T-helper 1 cell treated with Interleukin-12 subunit alpha and Interleukin-12 subunit beta and Interleukin-4 antibody, amounts not matched to agents 30 μg/mL and 1 μg/mL, for 36 hours (primary cell): ENCODE data around the gene DAP.

Experiments
- H3K27ac Mint-ChIP-seq: one replicate; pipeline ENCODE4 v1.8.0; 2021; ENCODE audit warnings: mild to moderate bottlenecking, mixed read lengths
- H3K27me3 Mint-ChIP-seq: one replicate; pipeline ENCODE4 v1.8.0; 2021; ENCODE audit warnings: low read depth, mixed read lengths
- H3K36me3 Mint-ChIP-seq: one replicate; pipeline ENCODE4 v1.8.0; 2021; ENCODE audit warnings: low read depth, mixed read lengths
- H3K4me1 Mint-ChIP-seq: one replicate; pipeline ENCODE4 v1.8.0; 2021; ENCODE audit warnings: low read depth, mixed read lengths
- H3K4me3 Mint-ChIP-seq: one replicate; pipeline ENCODE4 v1.8.0; 2021; ENCODE audit warnings: mild to moderate bottlenecking, moderate library complexity, mixed read lengths
- H3K9me3 Mint-ChIP-seq: one replicate; pipeline ENCODE4 v1.8.0; 2021; ENCODE audit warnings: mixed read lengths

Gene DAP

GRCh38 chr5:10703676-10704075, 57.4 kb downstream of the DAP start:
- no peaks in the 10 kb centered on the region for H3K9me3 Mint-ChIP-seq
- peak overlapping the region; percentile 28 for H3K27ac Mint-ChIP-seq
- no peaks in the 10 kb centered on the region for H3K27me3 Mint-ChIP-seq
- no peak overlapping the region for H3K4me3 Mint-ChIP-seq
- H3K4me1 Mint-ChIP-seq = peaks cover 39% of the 10 kb centered on the region
- H3K36me3 Mint-ChIP-seq = peaks cover 4% of the 10 kb centered on the region

GRCh38 chr5:10702911-10703491, 58.0 kb downstream of the DAP start:
- Mint-ChIP-seq H3K4me3 (no peak overlapping the region), H3K27me3 (no peaks in the 10 kb centered on the region), H3K4me1 (peaks cover 35% of the 10 kb centered on the region), H3K36me3 (peaks cover 4% of the 10 kb centered on the region), H3K27ac (no peak overlapping the region), H3K9me3 (no peaks in the 10 kb centered on the region)

GRCh38 chr5:10702040-10702629, 58.9 kb downstream of the DAP start:
- no peaks in the 10 kb centered on the region for H3K9me3 Mint-ChIP-seq
- no peaks in the 10 kb centered on the region for H3K27me3 Mint-ChIP-seq
- no peak overlapping the region for H3K27ac Mint-ChIP-seq
- peaks cover 4% of the 10 kb centered on the region for H3K36me3 Mint-ChIP-seq
- no peak overlapping the region for H3K4me3 Mint-ChIP-seq
- peaks cover 33% of the 10 kb centered on the region for H3K4me1 Mint-ChIP-seq

GRCh38 chr5:10701567-10702039, 59.4 kb downstream of the DAP start:
- Mint-ChIP-seq H3K4me1 (peaks cover 33% of the 10 kb centered on the region), H3K9me3 (no peaks in the 10 kb centered on the region), H3K27me3 (no peaks in the 10 kb centered on the region), H3K27ac (no peak overlapping the region), H3K4me3 (no peak overlapping the region), H3K36me3 (peaks cover 4% of the 10 kb centered on the region)

- peaks cover 4% of the 10 kb centered on the region for H3K36me3 Mint-ChIP-seq
- no peak overlapping the region for H3K27ac Mint-ChIP-seq
- H3K4me3 Mint-ChIP-seq = no peak overlapping the region
- H3K27me3 Mint-ChIP-seq = no peaks in the 10 kb centered on the region
- no peaks in the 10 kb centered on the region for H3K9me3 Mint-ChIP-seq
- H3K4me1 Mint-ChIP-seq = peaks cover 24% of the 10 kb centered on the region
Measured at GRCh38 chr5:10700516-10700915, 60.5 kb downstream of the DAP start.

GRCh38 chr5:10699987-10700386, 61.0 kb downstream of the DAP start:
- Mint-ChIP-seq H3K4me3 (no peak overlapping the region), H3K27me3 (no peaks in the 10 kb centered on the region), H3K4me1 (peaks cover 20% of the 10 kb centered on the region)

GRCh38 chr5:10699281-10699874, 61.7 kb downstream of the DAP start:
- peaks cover 4% of the 10 kb centered on the region for H3K36me3 Mint-ChIP-seq
- H3K27ac Mint-ChIP-seq = peak overlapping the region; percentile 15
- H3K4me3 Mint-ChIP-seq = no peak overlapping the region
- no peaks in the 10 kb centered on the region for H3K27me3 Mint-ChIP-seq
- peaks cover 14% of the 10 kb centered on the region for H3K4me1 Mint-ChIP-seq
- H3K9me3 Mint-ChIP-seq = no peaks in the 10 kb centered on the region

More at GRCh38 chr5:10699987-10700386, 61.0 kb downstream of the DAP start:
- Mint-ChIP-seq H3K27ac (no peak overlapping the region), H3K36me3 (peaks cover 4% of the 10 kb centered on the region), H3K9me3 (no peaks in the 10 kb centered on the region)

- H3K4me1 Mint-ChIP-seq = peaks cover 4% of the 10 kb centered on the region
- no peaks in the 10 kb centered on the region for H3K36me3 Mint-ChIP-seq
- no peaks in the 10 kb centered on the region for H3K27me3 Mint-ChIP-seq
- no peaks in the 10 kb centered on the region for H3K9me3 Mint-ChIP-seq
- H3K4me3 Mint-ChIP-seq = no peak overlapping the region
- no peak overlapping the region for H3K27ac Mint-ChIP-seq
Measured at GRCh38 chr5:10695759-10696543, 65.1 kb downstream of the DAP start.

- Mint-ChIP-seq H3K36me3 (no peaks in the 10 kb centered on the region), H3K4me1 (peaks cover 2% of the 10 kb centered on the region), H3K27me3 (no peaks in the 10 kb centered on the region), H3K4me3 (no peak overlapping the region), H3K9me3 (no peaks in the 10 kb centered on the region), H3K27ac (no peak overlapping the region)
Measured at GRCh38 chr5:10695055-10695649, 65.9 kb downstream of the DAP start.

GRCh38 chr5:10691826-10692785, 68.9 kb downstream of the DAP start:
- Mint-ChIP-seq H3K4me3 (no peak overlapping the region), H3K36me3 (peaks cover 2% of the 10 kb centered on the region), H3K27me3 (no peaks in the 10 kb centered on the region), H3K4me1 (peaks cover 1% of the 10 kb centered on the region), H3K9me3 (no peaks in the 10 kb centered on the region), H3K27ac (no peak overlapping the region)

- Mint-ChIP-seq H3K4me3 (no peak overlapping the region), H3K36me3 (peaks cover 4% of the 10 kb centered on the region)
Measured at GRCh38 chr5:10690460-10691440, 70.3 kb downstream of the DAP start.

GRCh38 chr5:10689391-10690081, 71.5 kb downstream of the DAP start:
- H3K9me3 Mint-ChIP-seq = no peaks in the 10 kb centered on the region
- no peak overlapping the region for H3K4me3 Mint-ChIP-seq
- peaks cover 4% of the 10 kb centered on the region for H3K36me3 Mint-ChIP-seq
- H3K27me3 Mint-ChIP-seq = no peaks in the 10 kb centered on the region
- no peaks in the 10 kb centered on the region for H3K4me1 Mint-ChIP-seq
- H3K27ac Mint-ChIP-seq = peak overlapping the region; percentile 26

More at GRCh38 chr5:10690460-10691440, 70.3 kb downstream of the DAP start:
- H3K4me1 Mint-ChIP-seq = peaks cover 1% of the 10 kb centered on the region
- no peaks in the 10 kb centered on the region for H3K27me3 Mint-ChIP-seq
- H3K27ac Mint-ChIP-seq = no peak overlapping the region
- H3K9me3 Mint-ChIP-seq = no peaks in the 10 kb centered on the region
